H9 (cell line): ENCODE data around the gene ZNRF3. TPM values are rescaled to one million over a fixed set of nuclear protein-coding genes. Genes with fewer than 3 reads are reported as not detected.

Source experiments
- DNase-seq: peaks from one replicate; pipeline ENCODE4 v3.0.0-alpha.2; 2017
- H2AFZ ChIP-seq: one replicate; pipeline ENCODE4 v1.6.1; 2013; ENCODE audit warnings: mild to moderate bottlenecking, low read length, control low read depth, moderate library complexity
- H2AK5ac ChIP-seq: 2 replicates; pipeline ENCODE4 v1.6.1; 2013; ENCODE audit warnings: low read length, control low read depth, mixed read lengths; ENCODE audit not compliant: insufficient read length
- H2BK120ac ChIP-seq: one replicate; pipeline ENCODE4 v1.6.1; 2013; ENCODE audit warnings: low read depth, mild to moderate bottlenecking, low read length, control low read depth, inconsistent platforms; ENCODE audit not compliant: poor library complexity, severe bottlenecking
- H2BK12ac ChIP-seq: 2 replicates; pipeline ENCODE4 v1.6.1; 2013; ENCODE audit warnings: low read length, control low read depth, mixed read lengths, low read depth; ENCODE audit not compliant: insufficient read length
- H2BK15ac ChIP-seq: 2 replicates; pipeline ENCODE4 v1.6.1; 2013; ENCODE audit warnings: low read depth, low read length, control low read depth
- H2BK20ac ChIP-seq: one replicate; pipeline ENCODE4 v1.6.1; 2013; ENCODE audit warnings: low read depth, mild to moderate bottlenecking, low read length, control low read depth, inconsistent platforms; ENCODE audit not compliant: poor library complexity, severe bottlenecking
- H2BK5ac ChIP-seq: 2 replicates; pipeline ENCODE4 v1.6.1; 2013; ENCODE audit warnings: low read length, control low read depth, mixed read lengths; ENCODE audit not compliant: insufficient read length
- H3K14ac ChIP-seq: 2 replicates; pipeline ENCODE4 v1.6.1; 2013; ENCODE audit warnings: low read length, control low read depth; ENCODE audit not compliant: insufficient read depth
- H3K18ac ChIP-seq: 2 replicates; pipeline ENCODE4 v1.6.1; 2013; ENCODE audit warnings: low read depth, mild to moderate bottlenecking, mixed read lengths, low read length, control low read depth; ENCODE audit not compliant: insufficient read length
- H3K23ac ChIP-seq: 2 replicates; pipeline ENCODE4 v1.6.1; 2013; ENCODE audit warnings: low read length, control low read depth, mixed read lengths, low read depth; ENCODE audit not compliant: insufficient read length
- H3K23me2 ChIP-seq: 2 replicates; pipeline ENCODE4 v1.6.1; 2013; ENCODE audit warnings: low read depth, mild to moderate bottlenecking, mixed read lengths, low read length, control low read depth; ENCODE audit not compliant: insufficient read length, poor library complexity, severe bottlenecking
- H3K27ac ChIP-seq: 2 replicates; pipeline ENCODE4 v1.5.1; 2013; ENCODE audit warnings: low read length, control low read depth, mixed read lengths, low read depth; ENCODE audit not compliant: insufficient read length
- H3K27me3 ChIP-seq: 2 replicates; pipeline ENCODE4 v1.6.1; 2013; ENCODE audit warnings: low read length, control low read depth, inconsistent platforms; ENCODE audit not compliant: insufficient read depth
- H3K4ac ChIP-seq: 2 replicates; pipeline ENCODE4 v1.6.1; 2013; ENCODE audit warnings: low read depth, mild to moderate bottlenecking, control low read depth, inconsistent platforms, low read length, moderate library complexity
- H3K4me1 ChIP-seq: 2 replicates; pipeline ENCODE4 v1.6.1; 2013; ENCODE audit warnings: low read length, control low read depth, inconsistent platforms; ENCODE audit not compliant: insufficient read depth
- H3K4me2 ChIP-seq: 2 replicates; pipeline ENCODE4 v1.6.1; 2013; ENCODE audit warnings: low read length, control low read depth, mixed read lengths; ENCODE audit not compliant: insufficient read length, insufficient read depth
- H3K56ac ChIP-seq: 2 replicates; pipeline ENCODE4 v1.6.1; 2013; ENCODE audit warnings: low read depth, mild to moderate bottlenecking, mixed read lengths, low read length, control low read depth; ENCODE audit not compliant: insufficient read length
- H3K79me1 ChIP-seq: 2 replicates; pipeline ENCODE4 v1.6.1; 2013; ENCODE audit warnings: low read depth, mild to moderate bottlenecking, moderate library complexity, low read length, control low read depth, inconsistent platforms; ENCODE audit not compliant: insufficient read depth, poor library complexity, severe bottlenecking
- H3K79me2 ChIP-seq: 2 replicates; pipeline ENCODE4 v1.6.1; 2013; ENCODE audit warnings: low read length, control low read depth, inconsistent platforms; ENCODE audit not compliant: insufficient read depth
- H3K9ac ChIP-seq: 2 replicates; pipeline ENCODE4 v1.6.1; 2013; ENCODE audit warnings: low read length, control low read depth, mixed read lengths; ENCODE audit not compliant: insufficient read length; ENCODE audit errors: extremely low read depth
- H3K9me3 ChIP-seq: one replicate; pipeline ENCODE4 v1.6.1; 2013; ENCODE audit warnings: low read depth, low read length, inconsistent platforms; ENCODE audit not compliant: control insufficient read depth
- H3T11ph ChIP-seq: one replicate; pipeline ENCODE4 v1.6.1; 2013; ENCODE audit warnings: mild to moderate bottlenecking, low read length, control low read depth, inconsistent platforms
- H4K20me1 ChIP-seq: one replicate; pipeline ENCODE4 v1.6.1; 2013; ENCODE audit not compliant: control insufficient read depth, insufficient read length, insufficient read depth
- H4K5ac ChIP-seq: 2 replicates; pipeline ENCODE4 v1.6.1; 2013; ENCODE audit warnings: low read depth, mild to moderate bottlenecking, mixed read lengths, low read length, control low read depth; ENCODE audit not compliant: insufficient read length
- H4K8ac ChIP-seq: replicated peaks from 2 replicates; pipeline ENCODE4 v1.6.1; 2013; ENCODE audit warnings: low read length, control low read depth, mixed read lengths, low read depth; ENCODE audit not compliant: insufficient read length
- H4K91ac ChIP-seq: 2 replicates; pipeline ENCODE4 v1.6.1; 2013; ENCODE audit warnings: low read depth, mild to moderate bottlenecking, moderate library complexity, mixed read lengths, low read length, control low read depth; ENCODE audit not compliant: insufficient read length
- H3K27ac Mint-ChIP-seq, 3 experiments: 2 replicates in 2 of 3; 3 replicates in 1 of 3; pipeline ENCODE4 v1.8.0; 2020 to 2021; ENCODE audit warnings: mixed read lengths in 3 of 3, mild to moderate bottlenecking in 1 of 3, moderate library complexity in 1 of 3
- H3K27me3 Mint-ChIP-seq: 2 replicates; pipeline ENCODE4 v1.8.0; 2021; ENCODE audit warnings: low read depth, mild to moderate bottlenecking, moderate library complexity, mixed read lengths
- H3K36me3 Mint-ChIP-seq, 3 experiments: 2 replicates in 2 of 3; 3 replicates in 1 of 3; pipeline ENCODE4 v1.8.0; 2020 to 2021; ENCODE audit warnings: low read depth in 3 of 3, mixed read lengths in 3 of 3; ENCODE audit not compliant: insufficient read depth in 1 of 3
- H3K4me1 Mint-ChIP-seq, 2 experiments: 2 replicates each; pipeline ENCODE4 v1.8.0; 2020; ENCODE audit warnings: mixed read lengths in 2 of 2
- H3K4me3 Mint-ChIP-seq, 2 experiments: 2 replicates in 1 of 2; 3 replicates in 1 of 2; pipeline ENCODE4 v1.8.0; 2020 to 2021; ENCODE audit warnings: mild to moderate bottlenecking in 2 of 2, mixed read lengths in 2 of 2, moderate library complexity in 1 of 2
- H3K9me3 Mint-ChIP-seq, 2 experiments: 2 replicates in 1 of 2; 3 replicates in 1 of 2; pipeline ENCODE4 v1.8.0; 2020; ENCODE audit warnings: mild to moderate bottlenecking in 2 of 2, mixed read lengths in 2 of 2, moderate library complexity in 1 of 2
- WGBS: extraction: QIAGEN DNeasy Blood & Tissue Kit; methylation state at CpG from one replicate; pipeline ENCODE4 v1.1.7; 2013; ENCODE audit warnings: missing lambda C conversion rate, low lambda C conversion rate, mixed read lengths; ENCODE audit not compliant: insufficient read length; ENCODE audit errors: extremely low coverage; 5-methylcytosine and 5-hydroxymethylcytosine counted together
- total RNA-seq: library from RNA; stranded (reverse); gene quantifications from 2 replicates; pipeline ENCODE4 v1.2.1, GENCODE V29; 2021
- TF ChIP-seq, protein P1 (sequence below): fragments of 200-600 bp; sonication (generic); conservative IDR thresholded peaks from 3 replicates; pipeline ENCODE4 v1.8.0; 2021; ENCODE audit warnings: antibody characterized with exemption, mild to moderate bottlenecking

ZNRF3 gene
- total RNA-seq, 1 experiment from 2014 or later: 20.6 TPM

DNA sequence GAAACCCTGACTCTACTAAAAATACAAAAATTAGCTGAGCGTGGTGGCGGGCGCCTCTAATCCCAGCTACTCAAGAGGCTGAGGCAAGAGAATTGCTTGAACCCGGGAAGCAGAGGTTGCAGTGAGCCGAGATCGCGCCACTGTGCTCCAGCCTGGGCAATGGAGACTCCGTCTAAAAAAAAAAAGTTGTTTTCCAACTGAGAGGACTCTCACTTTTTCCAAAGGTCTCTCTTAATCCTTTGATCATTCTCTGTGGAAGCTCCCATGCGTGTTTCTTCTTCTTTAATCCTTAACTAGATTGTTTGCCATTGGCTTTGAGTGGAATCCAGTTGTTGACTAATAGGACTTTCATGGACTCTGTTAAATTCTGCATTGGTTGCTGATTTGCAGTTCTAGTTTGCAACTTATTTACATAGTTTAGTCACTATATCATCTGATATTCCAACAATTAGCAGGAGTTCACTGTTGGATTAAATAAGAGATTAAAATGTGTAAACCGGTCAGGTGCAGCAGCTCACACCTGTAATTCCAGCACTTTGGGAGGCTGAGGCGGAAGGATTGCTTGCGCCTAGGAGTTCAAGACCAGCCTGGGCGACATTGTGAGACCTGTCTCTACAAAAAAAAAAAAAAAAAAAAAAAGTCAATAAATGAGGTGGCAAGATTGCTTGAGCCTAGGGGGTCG lies 98.6 kb downstream of the ZNRF3 start:
- Histone ChIP-seq H4K20me1 (peaks cover 3% of the 10 kb centered on the region), H2BK15ac (no peak overlapping the region), H3K79me1 (no peaks in the 10 kb centered on the region), H3K56ac (no peak overlapping the region), H4K5ac (no peak overlapping the region), H4K91ac (no peak overlapping the region), H2BK120ac (no peak overlapping the region), H3K23ac (no peak overlapping the region), H3K9ac (no peak overlapping the region), H3K27ac (no peak overlapping the region), H3T11ph (no peak overlapping the region), H2BK5ac (no peak overlapping the region), H3K18ac (no peak overlapping the region), H3K79me2 (peaks cover 6% of the 10 kb centered on the region; the same call in 1 of the 2 replicates), H3K4ac (no peak overlapping the region), H3K23me2 (no peaks in the 10 kb centered on the region), H2BK20ac (no peak overlapping the region), H3K9me3 (no peaks in the 10 kb centered on the region), H3K27me3 (no peaks in the 10 kb centered on the region), H2AK5ac (no peak overlapping the region), H2BK12ac (no peak overlapping the region), H3K4me2 (no peak overlapping the region), H3K4me1 (peaks cover 26% of the 10 kb centered on the region; the same call in 1 of the 2 replicates), H4K8ac (no peak overlapping the region), H2AFZ (no peak overlapping the region), H3K14ac (no peak overlapping the region)
- peaks cover 11 to 20% (median 20%) of the 10 kb centered on the region in 3 experiments for H3K36me3 Mint-ChIP-seq
- H3K4me1 Mint-ChIP-seq: peaks cover 66 to 71% of the 10 kb centered on the region in 2 experiments
- DNase-seq: no peak
- no peaks in the 10 kb centered on the region for H3K27me3 Mint-ChIP-seq
- H3K9me3 Mint-ChIP-seq: peaks cover 5 to 9% of the 10 kb centered on the region in 2 experiments; a peak in 3 of 5 replicates
- H3K27ac Mint-ChIP-seq: peak overlapping the region in 1 of 3 experiments; percentile 40; a peak in 2 of 7 replicates
- TF ChIP-seq, protein P1, sequence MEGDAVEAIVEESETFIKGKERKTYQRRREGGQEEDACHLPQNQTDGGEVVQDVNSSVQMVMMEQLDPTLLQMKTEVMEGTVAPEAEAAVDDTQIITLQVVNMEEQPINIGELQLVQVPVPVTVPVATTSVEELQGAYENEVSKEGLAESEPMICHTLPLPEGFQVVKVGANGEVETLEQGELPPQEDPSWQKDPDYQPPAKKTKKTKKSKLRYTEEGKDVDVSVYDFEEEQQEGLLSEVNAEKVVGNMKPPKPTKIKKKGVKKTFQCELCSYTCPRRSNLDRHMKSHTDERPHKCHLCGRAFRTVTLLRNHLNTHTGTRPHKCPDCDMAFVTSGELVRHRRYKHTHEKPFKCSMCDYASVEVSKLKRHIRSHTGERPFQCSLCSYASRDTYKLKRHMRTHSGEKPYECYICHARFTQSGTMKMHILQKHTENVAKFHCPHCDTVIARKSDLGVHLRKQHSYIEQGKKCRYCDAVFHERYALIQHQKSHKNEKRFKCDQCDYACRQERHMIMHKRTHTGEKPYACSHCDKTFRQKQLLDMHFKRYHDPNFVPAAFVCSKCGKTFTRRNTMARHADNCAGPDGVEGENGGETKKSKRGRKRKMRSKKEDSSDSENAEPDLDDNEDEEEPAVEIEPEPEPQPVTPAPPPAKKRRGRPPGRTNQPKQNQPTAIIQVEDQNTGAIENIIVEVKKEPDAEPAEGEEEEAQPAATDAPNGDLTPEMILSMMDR: no peak
- no peak overlapping the region for H3K4me3 Mint-ChIP-seq
- no CpG with 5 or more reads among the region's 14 CpGs for WGBS
